Astrocyte (in vitro differentiated cells and primary cell): ENCODE measurements around the gene IL9.

Experiments
- CTCF ChIP-seq: IDR thresholded peaks from 2 replicates; pipeline ENCODE4 v1.5.1; 2011; ENCODE audit warnings: low read depth, mild to moderate bottlenecking, inconsistent platforms, low read length, moderate library complexity; ENCODE audit not compliant: insufficient read depth
- EZH2 ChIP-seq: IDR thresholded peaks from 2 replicates; pipeline ENCODE4 v1.6.1; 2012; ENCODE audit warnings: mild to moderate bottlenecking, low read length, inconsistent platforms; ENCODE audit not compliant: insufficient read depth

GRCh38 chr5:135881819-135882218 lies 13.8 kb downstream of the IL9 start:
- TF ChIP-seq CTCF (no peak), EZH2 (no peak)
